Gastrocnemius medialis (tissue), 4 donors: Measurements from ENCODE around the gene ARFGAP2.
"Not testable (repeated sequence)": the region's sequence is repeated elsewhere in the genome, so short reads cannot be mapped to it uniquely, and the experiment has no call there.

Source experiments
- CTCF ChIP-seq, 5 experiments: fragments of 450-650 bp in 3 of 5; fragments of 200-600 bp in 2 of 5; sonication (generic) in 2 of 5; IDR thresholded peaks in 4 of 5; conservative IDR thresholded peaks in 1 of 5; 1 replicate in 4 of 5; 2 replicates in 1 of 5; pipeline ENCODE4 v1.5.1; 2016 to 2019; ENCODE audit warnings: antibody characterized with exemption in 5 of 5, mild to moderate bottlenecking in 3 of 5, moderate library complexity in 3 of 5
- POLR2A ChIP-seq, 2 donors: fragments of 450-650 bp; IDR thresholded peaks; one replicate each; pipeline ENCODE4 v1.6.1; 2017; ENCODE audit warnings: antibody characterized with exemption in 2 of 2, mild to moderate bottlenecking in 2 of 2, moderate library complexity in 2 of 2

DNA sequence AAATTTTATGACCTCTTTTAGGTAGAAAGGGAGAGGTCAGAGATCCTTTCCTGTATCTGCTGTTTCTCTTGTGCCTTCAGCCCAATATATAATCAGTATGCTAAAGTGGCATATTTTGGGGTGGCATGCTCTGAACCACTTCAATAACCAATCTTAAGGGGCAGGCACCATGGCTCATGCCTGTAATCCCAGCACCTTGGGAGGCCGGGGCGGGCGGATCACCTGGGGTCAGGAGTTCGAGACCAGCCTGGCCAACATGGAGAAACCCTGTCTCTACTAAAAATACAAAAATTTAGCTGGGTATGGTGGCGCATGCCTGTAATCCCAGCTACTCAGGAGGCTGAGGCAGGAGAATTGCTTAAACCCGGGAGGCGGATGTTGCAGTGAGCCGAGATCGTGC is 21.5 kb upstream of the ARFGAP2 start:
- not testable (repeated sequence) for TF ChIP-seq CTCF (IDR thresholded peaks at IDR 0.05 in 4 of 5, conservative IDR thresholded peaks at IDR 0.05 in 1 of 5); POLR2A (IDR thresholded peaks at IDR 0.05)
